IPS-NIHi7 (cell line): Measurements from ENCODE around the gene CDRT4.

Source experiments
- DNase-seq: peaks from one replicate; pipeline ENCODE4 v3.0.0; 2012; ENCODE audit warnings: mixed read lengths; ENCODE audit errors: extremely low spot score

Gene CDRT4

DNA sequence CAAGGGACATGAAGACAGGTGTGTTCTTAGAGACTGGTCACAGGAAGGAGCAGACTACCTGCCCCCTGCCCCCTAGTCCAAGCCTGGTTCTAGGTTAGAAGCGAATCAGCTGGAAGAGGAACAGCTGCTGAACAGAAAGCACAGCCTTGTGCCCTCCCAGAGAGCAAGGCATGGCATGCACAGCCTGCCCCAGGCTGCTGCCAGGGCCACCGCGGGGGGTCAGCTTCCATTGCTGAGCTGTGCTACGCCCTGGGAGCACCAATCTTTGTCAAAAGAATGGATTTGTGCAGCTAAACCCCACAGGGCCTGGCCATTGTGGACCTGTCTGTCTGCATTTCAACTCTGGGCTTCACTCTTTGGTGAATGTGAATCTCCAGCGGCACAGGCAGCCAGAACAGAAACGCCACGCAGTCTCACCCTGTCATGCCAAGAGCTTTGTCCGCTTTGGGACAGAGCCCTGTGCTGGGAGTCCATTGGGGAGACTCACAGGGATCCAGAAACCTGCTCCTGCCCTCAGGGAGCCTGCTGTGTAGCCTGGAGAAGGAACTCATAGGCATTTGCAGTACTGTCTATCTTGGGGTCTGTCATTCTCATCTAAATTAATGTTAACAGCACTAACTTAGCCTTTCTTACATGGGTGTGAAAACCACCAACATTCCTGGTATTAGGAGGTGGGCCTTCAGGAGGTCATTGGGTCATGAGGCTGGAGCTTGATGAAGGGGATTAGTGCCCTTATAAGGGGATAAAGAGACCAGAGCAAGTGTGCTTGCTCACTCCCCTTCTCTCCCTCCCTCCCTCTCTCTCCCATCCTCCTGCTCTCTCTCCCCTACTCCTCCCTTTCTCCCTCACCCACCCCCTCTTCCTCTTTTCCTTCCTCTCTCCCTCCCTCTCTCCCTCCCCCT, 25.6 kb upstream of the CDRT4 start:
- no peak for DNase-seq

DNA sequence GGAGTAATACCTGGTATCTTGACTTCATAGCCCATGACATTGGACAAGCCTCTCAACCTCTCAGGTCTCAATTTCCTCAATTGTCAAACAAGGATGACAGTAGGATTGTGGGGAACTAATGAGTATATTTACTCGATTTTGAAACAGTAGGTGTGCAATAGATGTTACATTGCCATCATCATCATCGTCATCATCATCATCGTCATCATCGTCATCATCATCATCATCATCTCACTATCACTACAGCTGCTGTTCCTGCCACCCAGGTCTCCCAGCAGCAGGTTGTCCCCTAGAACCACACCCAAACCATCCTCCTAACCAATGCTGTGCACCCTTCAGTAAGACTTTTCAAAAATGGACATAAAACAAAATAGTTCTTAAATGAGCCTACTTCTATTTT, 24.8 kb upstream of the CDRT4 start:
- no peak for DNase-seq

DNA sequence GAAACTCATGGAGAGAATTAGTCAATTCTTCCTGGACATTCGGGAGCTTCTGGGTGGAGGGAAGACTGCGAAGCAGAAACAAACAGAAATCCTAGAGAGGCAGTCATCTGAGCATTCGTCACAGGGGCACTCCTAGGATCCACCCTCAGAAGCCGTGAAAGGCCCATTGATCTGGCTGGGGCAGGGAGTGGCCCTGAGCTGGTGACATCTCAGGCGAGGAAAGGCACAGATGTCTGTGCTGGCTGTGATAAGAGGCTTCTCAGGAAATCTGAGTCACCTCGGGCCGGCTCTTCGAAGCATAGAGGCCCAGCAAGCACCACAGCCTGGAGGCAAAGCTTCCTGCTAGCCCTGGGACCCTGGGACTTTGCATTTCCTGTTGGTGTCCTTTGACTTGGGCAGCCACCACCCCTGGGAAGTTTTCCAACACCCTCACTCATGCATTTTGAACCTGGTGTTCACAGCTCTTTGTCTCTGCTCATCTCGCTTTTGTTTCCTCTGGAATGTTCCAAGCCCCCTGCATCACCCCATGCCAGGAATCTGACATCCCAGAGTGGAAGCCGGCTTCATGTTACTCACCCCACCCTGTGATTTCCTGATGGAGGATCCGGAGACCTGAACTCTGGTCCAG, 23.3 kb upstream of the CDRT4 start:
- peak; percentile 75 for DNase-seq

DNA sequence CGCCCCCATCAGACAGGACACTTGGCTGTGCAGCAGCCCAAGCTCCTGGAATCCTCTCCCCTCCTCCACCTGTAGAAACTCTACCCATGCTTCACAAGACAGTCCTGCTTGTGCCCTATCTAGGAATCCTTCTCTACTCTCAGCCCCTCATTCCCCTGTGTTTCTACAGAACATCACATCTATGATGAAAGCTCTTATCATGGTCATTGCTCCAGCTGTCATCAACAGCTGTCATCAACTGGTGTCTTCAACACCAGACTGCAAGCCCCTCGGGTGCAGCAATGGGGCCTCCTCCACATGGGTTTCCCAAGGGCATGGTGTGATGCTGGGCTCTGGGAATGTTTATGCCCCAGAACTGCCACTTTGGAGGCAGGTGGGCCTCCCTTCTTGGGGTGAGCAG, 21.1 kb upstream of the CDRT4 start:
- no peak for DNase-seq

GRCh38 chr17:15485045-15485444, 17.6 kb upstream of the CDRT4 start:
- no peak for DNase-seq

DNA sequence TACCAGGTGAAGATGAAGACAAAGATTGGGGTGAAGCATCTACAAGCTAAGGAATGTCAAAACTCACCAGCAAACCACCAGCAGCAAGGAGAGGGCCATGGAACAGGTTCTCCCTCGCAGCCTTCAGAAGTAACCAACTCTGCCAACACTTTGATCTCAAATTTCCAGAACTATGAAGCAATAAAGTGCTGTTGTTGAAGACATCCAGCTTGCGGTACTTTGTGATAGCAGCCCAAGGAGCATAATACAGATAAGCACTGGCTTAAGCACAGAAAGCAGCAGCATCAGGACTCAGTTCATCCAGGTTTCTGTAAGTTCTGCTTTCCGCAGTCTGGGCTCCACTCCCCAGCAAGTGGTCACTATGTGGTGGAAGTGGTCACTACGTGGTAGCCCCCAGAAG, 16.0 kb upstream of the CDRT4 start:
- no peak for DNase-seq

- DNase-seq: no peak
Observed at GRCh38 chr17:15482476-15482875, 15.1 kb upstream of the CDRT4 start.

DNA sequence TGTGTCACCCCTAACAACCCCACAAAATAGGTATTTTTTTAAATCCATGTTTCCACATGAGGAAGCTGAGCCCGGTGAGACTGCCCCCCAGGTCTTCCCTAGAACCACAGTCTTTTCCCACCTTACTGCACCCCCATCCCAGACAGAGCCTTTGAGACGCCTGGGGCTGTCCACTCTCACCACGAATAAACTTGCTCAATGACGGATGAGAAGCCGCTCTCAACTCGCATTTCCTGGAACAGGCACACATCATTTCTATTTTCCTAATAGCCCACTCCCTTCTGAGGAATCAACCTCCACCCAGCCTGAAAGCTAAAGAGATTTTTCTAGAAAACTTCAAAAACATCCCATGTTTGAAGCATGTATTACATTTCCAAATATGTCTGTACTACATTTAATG, 14.1 kb upstream of the CDRT4 start:
- DNase-seq: no peak

- DNase-seq: no peak
Observed at GRCh38 chr17:15480204-15480603, 12.8 kb upstream of the CDRT4 start.

GRCh38 chr17:15479703-15480102, 12.3 kb upstream of the CDRT4 start:
- no peak for DNase-seq

GRCh38 chr17:15478845-15479244, 11.4 kb upstream of the CDRT4 start:
- DNase-seq: no peak

DNA sequence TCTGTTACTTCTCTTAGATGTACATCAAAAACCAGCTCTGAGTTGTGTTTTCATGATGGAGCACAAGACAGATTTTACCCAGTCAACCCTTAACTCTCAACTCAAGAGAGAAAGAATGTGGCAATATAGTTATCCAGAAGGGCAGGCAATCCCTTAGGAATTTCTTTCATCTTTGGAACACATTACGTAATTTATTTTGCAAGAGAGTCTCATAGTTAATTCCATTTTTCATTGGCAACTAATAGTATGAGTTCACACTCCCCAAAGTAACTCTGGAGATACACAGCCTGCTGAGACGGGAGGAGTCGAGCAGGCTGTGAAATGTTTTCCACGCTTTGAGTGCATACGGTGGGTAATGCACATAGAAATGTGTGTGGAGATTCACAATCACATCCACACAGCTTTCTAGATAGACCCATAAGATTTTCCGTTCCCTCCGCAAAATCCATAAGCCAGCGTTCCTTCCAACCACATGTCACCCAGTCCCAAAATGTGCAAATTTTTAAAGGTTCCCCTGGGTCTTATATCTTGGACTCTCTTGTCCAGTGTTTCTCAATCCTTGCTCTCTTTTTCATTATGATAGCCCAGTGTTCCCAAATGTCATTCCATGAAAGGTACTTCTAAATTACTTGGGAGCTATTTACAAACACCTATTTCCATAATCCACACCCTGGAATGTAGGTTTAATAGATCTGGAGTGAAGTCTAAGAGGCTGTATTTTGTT, 8.4 kb upstream of the CDRT4 start:
- no peak for DNase-seq

- no peak for DNase-seq
Observed at GRCh38 chr17:15472891-15473290, 5.5 kb upstream of the CDRT4 start.

GRCh38 chr17:15470536-15470935, 3.1 kb upstream of the CDRT4 start:
- no peak for DNase-seq

- no peak for DNase-seq
Observed at GRCh38 chr17:15469260-15469659, 1.8 kb upstream of the CDRT4 start.

GRCh38 chr17:15468126-15468525, 705 bp upstream of the CDRT4 start:
- no peak for DNase-seq

GRCh38 chr17:15466131-15466530, 1.3 kb downstream of the CDRT4 start:
- no peak for DNase-seq

DNA sequence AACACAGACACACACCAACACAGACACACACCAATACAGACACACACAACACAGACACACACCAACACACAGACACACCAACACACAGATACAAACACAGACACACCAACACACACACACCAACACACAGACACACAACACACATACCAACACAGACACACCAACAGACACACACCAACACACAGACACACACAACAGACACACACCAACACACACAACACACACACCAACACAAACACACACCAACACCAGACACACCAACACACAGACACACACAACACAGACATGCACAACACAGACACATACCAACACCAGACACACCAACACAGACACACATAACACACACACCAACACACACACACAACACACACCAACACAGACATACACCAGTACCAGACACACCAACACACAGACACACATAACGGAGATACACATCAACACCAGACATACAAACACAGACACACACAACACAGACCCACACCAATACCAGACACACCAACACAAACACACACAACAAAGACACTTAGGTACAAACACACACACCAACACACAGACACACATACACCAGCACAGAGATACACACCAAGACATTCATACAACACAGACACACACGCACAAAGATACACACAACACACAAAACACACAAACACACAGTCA, 2.2 kb downstream of the CDRT4 start:
- DNase-seq: no peak

GRCh38 chr17:15464231-15464985, 3.0 kb downstream of the CDRT4 start:
- no peak for DNase-seq

- peak; percentile 28 for DNase-seq
Observed at GRCh38 chr17:15462976-15463772, 4.2 kb downstream of the CDRT4 start.

DNA sequence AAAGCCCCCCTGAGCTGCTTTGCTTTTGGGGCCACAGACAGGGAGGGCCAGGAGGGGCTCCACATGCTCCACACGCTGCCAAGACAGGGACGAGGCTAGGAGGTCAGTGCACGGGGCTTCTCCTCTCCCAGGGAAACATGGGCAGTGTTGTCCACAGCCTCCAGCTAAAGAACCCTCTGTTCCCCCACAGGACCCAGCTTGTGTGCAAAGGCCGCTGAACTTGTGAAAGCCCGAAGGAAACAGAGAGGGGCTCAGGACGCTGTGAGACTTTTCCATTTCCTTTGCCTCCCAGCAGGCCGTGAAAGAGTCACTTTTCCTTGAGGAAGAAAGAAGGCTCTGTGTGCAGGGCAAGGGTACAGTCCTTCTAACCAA, 9.7 kb downstream of the CDRT4 start:
- DNase-seq: no peak
